HG02763 (cell line): ENCODE results near the gene NCOA5.

Experiments
- ATAC-seq: cut with Tn5 transposase; IDR thresholded peaks from one replicate; pipeline ENCODE4 v1.9.1; 2021; ENCODE audit warnings: mild to moderate bottlenecking, moderate library complexity; ENCODE audit not compliant: unreplicated experiment

The NCOA5 gene

GRCh38 chr20:46065006-46065405, 24.8 kb downstream of the NCOA5 start:
- ATAC-seq, result no peak

- no peak for ATAC-seq
Observed at GRCh38 chr20:46063652-46064054, 26.1 kb downstream of the NCOA5 start.

- ATAC-seq, result no peak
Observed at GRCh38 chr20:46063151-46063550, 26.6 kb downstream of the NCOA5 start.

- no peak for ATAC-seq
Observed at GRCh38 chr20:46062621-46063020, 27.1 kb downstream of the NCOA5 start.

- no peak for ATAC-seq
Observed at GRCh38 chr20:46062151-46062550, 27.6 kb downstream of the NCOA5 start.

- no peak for ATAC-seq
Observed at GRCh38 chr20:46060975-46061374, 28.8 kb downstream of the NCOA5 start.

GRCh38 chr20:46060301-46060881, 29.4 kb downstream of the NCOA5 start:
- ATAC-seq, result no peak

- ATAC-seq, result no peak
Observed at GRCh38 chr20:46058599-46059281, 31.0 kb downstream of the NCOA5 start.

- no peak for ATAC-seq
Observed at GRCh38 chr20:46057856-46058598, 31.7 kb downstream of the NCOA5 start.

- ATAC-seq, result no peak
Observed at GRCh38 chr20:46056970-46057855, 32.5 kb downstream of the NCOA5 start.

- no peak for ATAC-seq
Observed at GRCh38 chr20:46056027-46056833, 33.5 kb downstream of the NCOA5 start.

GRCh38 chr20:46055269-46055668, 34.5 kb downstream of the NCOA5 start:
- no peak for ATAC-seq

- ATAC-seq, result no peak
Observed at GRCh38 chr20:46054606-46055005, 35.2 kb downstream of the NCOA5 start.

- ATAC-seq, result no peak
Observed at GRCh38 chr20:46053416-46053815, 36.3 kb downstream of the NCOA5 start.

- ATAC-seq, result no peak
Observed at GRCh38 chr20:46051556-46052308, 38.0 kb downstream of the NCOA5 start.

- no peak for ATAC-seq
Observed at GRCh38 chr20:46050885-46051284, 38.9 kb downstream of the NCOA5 start.

- ATAC-seq, result no peak
Observed at GRCh38 chr20:46050444-46050843, 39.3 kb downstream of the NCOA5 start.

- no peak for ATAC-seq
Observed at GRCh38 chr20:46049815-46050214, 39.9 kb downstream of the NCOA5 start.

- ATAC-seq, result no peak
Observed at GRCh38 chr20:46049190-46049589, 40.6 kb downstream of the NCOA5 start.

- no peak for ATAC-seq
Observed at GRCh38 chr20:46047821-46048220, 41.9 kb downstream of the NCOA5 start.
